Ishikawa (cell line): Measurements from ENCODE around the gene SLC35B1.

Source experiments
- CREB1 ChIP-seq: IDR thresholded peaks from 2 replicates; pipeline ENCODE4 v1.6.1; 2012; ENCODE audit warnings: low read depth
- EP300 ChIP-seq: IDR thresholded peaks from 2 replicates; pipeline ENCODE4 v1.6.1; 2012; ENCODE audit warnings: borderline replicate concordance
- FOXM1 ChIP-seq: IDR thresholded peaks from 2 replicates; pipeline ENCODE4 v1.6.1; 2012; ENCODE audit warnings: low read depth, borderline replicate concordance
- MAX ChIP-seq: IDR thresholded peaks from 2 replicates; pipeline ENCODE4 v1.6.1; 2012
- NFIC ChIP-seq: IDR thresholded peaks from 2 replicates; pipeline ENCODE4 v1.6.1; 2012
- RAD21 ChIP-seq: IDR thresholded peaks from 2 replicates; pipeline ENCODE4 v1.6.1; 2012; ENCODE audit warnings: low read depth
- REST ChIP-seq: IDR thresholded peaks from 2 replicates; pipeline ENCODE4 v1.6.1; 2012; ENCODE audit warnings: low read depth, mild to moderate bottlenecking
- TAF1 ChIP-seq: IDR thresholded peaks from 2 replicates; pipeline ENCODE4 v1.6.1; 2012; ENCODE audit warnings: low read depth, mild to moderate bottlenecking
- TCF12 ChIP-seq: IDR thresholded peaks from 2 replicates; pipeline ENCODE4 v1.6.1; 2012; ENCODE audit warnings: low read depth
- TEAD4 ChIP-seq: IDR thresholded peaks from 2 replicates; pipeline ENCODE4 v1.6.1; 2012
- YY1 ChIP-seq: IDR thresholded peaks from 2 replicates; pipeline ENCODE4 v1.6.1; 2012; ENCODE audit warnings: low read depth
- ZBTB7A ChIP-seq: IDR thresholded peaks from 2 replicates; pipeline ENCODE4 v1.6.1; 2012; ENCODE audit warnings: low read depth

DNA sequence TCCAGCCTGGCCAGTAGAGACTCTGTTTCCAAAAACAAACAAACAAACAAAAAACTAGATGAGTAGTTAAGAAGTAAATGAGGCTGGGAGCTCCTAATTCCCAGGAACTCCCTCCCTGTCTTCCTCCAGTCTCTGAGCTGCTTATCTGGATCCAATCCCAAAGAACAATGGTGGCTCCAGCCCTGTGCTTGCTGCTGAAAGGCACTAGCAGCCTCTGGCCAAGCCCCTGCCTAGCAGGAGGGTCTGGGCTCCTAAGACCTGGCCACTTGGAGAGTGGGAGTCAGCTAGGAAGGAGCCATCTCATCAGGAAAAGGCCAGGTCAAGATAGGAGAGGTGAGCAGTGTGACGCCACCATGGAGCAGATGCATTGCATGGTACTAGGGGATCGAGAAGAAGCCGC, 14.3 kb upstream of the SLC35B1 start:
- no peak for TF ChIP-seq RAD21
- TF ChIP-seq EP300: no peak
- no peak for TF ChIP-seq NFIC
- no peak for TF ChIP-seq MAX
- no peak for TF ChIP-seq TEAD4
- no peak for TF ChIP-seq CREB1
- no peak for TF ChIP-seq ZBTB7A
- no peak for TF ChIP-seq TCF12
- no peak for TF ChIP-seq YY1
- no peak for TF ChIP-seq TAF1
- TF ChIP-seq FOXM1: no peak
- no peak for TF ChIP-seq REST
